HG02759 (cell line): ENCODE results near the gene ALOX12B.

Experiments
- ATAC-seq: cut with Tn5 transposase; IDR thresholded peaks from one replicate; pipeline ENCODE4 v1.9.1; 2021; ENCODE audit warnings: mild to moderate bottlenecking, moderate library complexity; ENCODE audit not compliant: unreplicated experiment

ALOX12B gene

GRCh38 chr17:8087075-8087951 is at the start of gene ALOX12B:
ALOX12B (minus strand) TSS chr17:8087716; CDS start chr17:8087442, 274 bp downstream.
- no peak for ATAC-seq

GRCh38 chr17:8133941-8134340 is 46.4 kb upstream of the ALOX12B start:
- no peak for ATAC-seq

- no peak for ATAC-seq
Measured at GRCh38 chr17:8133399-8133798, 45.9 kb upstream of the ALOX12B start.

GRCh38 chr17:8131844-8132441 is 44.4 kb upstream of the ALOX12B start:
- ATAC-seq: no peak

GRCh38 chr17:8128125-8128784 is 40.7 kb upstream of the ALOX12B start:
- ATAC-seq: no peak

GRCh38 chr17:8126491-8127066 is 39.1 kb upstream of the ALOX12B start:
- no peak for ATAC-seq

GRCh38 chr17:8125947-8126490 is 38.5 kb upstream of the ALOX12B start:
- ATAC-seq: no peak

GRCh38 chr17:8125154-8125946 is 37.8 kb upstream of the ALOX12B start:
- ATAC-seq: peak; percentile 28

- no peak for ATAC-seq
Measured at GRCh38 chr17:8124350-8125153, 37.0 kb upstream of the ALOX12B start.

GRCh38 chr17:8123695-8124349 is 36.3 kb upstream of the ALOX12B start, which contains the start of gene HES7:
HES7 (minus strand) TSS chr17:8124106; CDS start chr17:8124084, 22 bp downstream.
- ATAC-seq: no peak

GRCh38 chr17:8122924-8123694 is 35.6 kb upstream of the ALOX12B start:
- ATAC-seq: no peak

GRCh38 chr17:8122422-8122923 is 35.0 kb upstream of the ALOX12B start:
- no peak for ATAC-seq

- ATAC-seq: peak; percentile 29
Measured at GRCh38 chr17:8121681-8122421, 34.3 kb upstream of the ALOX12B start.

- ATAC-seq: no peak
Measured at GRCh38 chr17:8121407-8121680, 33.8 kb upstream of the ALOX12B start.

GRCh38 chr17:8120520-8121406 is 33.2 kb upstream of the ALOX12B start:
- ATAC-seq: no peak
